Common myeloid progenitor, CD34-positive (primary cell): ENCODE data around the gene MACROH2A2.

ENCODE experiments used
- CTCF ChIA-PET: fragments of 350-600 bp; sonication (Branson Sonifier 250); formaldehyde crosslinking; loops from one replicate; lab custom pipeline; 2021; ENCODE audit warnings: antibody characterized with exemption; lab: Charles Lee
- POLR2A ChIA-PET: fragments of 350-600 bp; sonication (Branson Sonifier 250); formaldehyde crosslinking; loops from one replicate; lab custom pipeline; 2021; ENCODE audit warnings: antibody characterized with exemption; lab: Charles Lee
- DNase-seq, 3 donors: peaks; one replicate each; pipeline versions ENCODE4 v3.0.0 to v3.0.0-alpha.2; 2013
- H3K27ac ChIP-seq, 2 experiments: 1 replicate in 1 of 2; 2 replicates in 1 of 2; pipeline ENCODE4 v1.7.0; 2013; ENCODE audit warnings: inconsistent platforms in 2 of 2, low read length in 2 of 2, mild to moderate bottlenecking in 2 of 2, low read depth in 1 of 2, moderate library complexity in 1 of 2; ENCODE audit not compliant: severe bottlenecking in 2 of 2, insufficient read depth in 1 of 2, poor library complexity in 1 of 2
- H3K27me3 ChIP-seq, 5 experiments: replicated peaks in 2 of 5; 1 replicate in 3 of 5; 2 replicates in 2 of 5; pipeline versions ENCODE4 v1.6.1 to v1.7.0; 2013; ENCODE audit warnings: low read length in 4 of 5, mild to moderate bottlenecking in 2 of 5, moderate library complexity in 2 of 5, inconsistent platforms in 1 of 5; ENCODE audit not compliant: insufficient read depth in 5 of 5, control insufficient read depth in 4 of 5
- H3K36me3 ChIP-seq, 4 experiments: 1 replicate in 2 of 4; 2 replicates in 2 of 4; pipeline versions ENCODE4 v1.6.1 to v1.7.0; 2013; ENCODE audit warnings: low read length in 3 of 4, control low read depth in 1 of 4, mild to moderate bottlenecking in 1 of 4; ENCODE audit not compliant: control insufficient read depth in 4 of 4, insufficient read depth in 4 of 4
- H3K4me1 ChIP-seq, 4 experiments: 1 replicate in 3 of 4; 2 replicates in 1 of 4; pipeline versions ENCODE4 v1.6.1 to v1.7.1; 2013; ENCODE audit warnings: low read length in 3 of 4, mild to moderate bottlenecking in 3 of 4, control low read depth in 1 of 4, inconsistent platforms in 1 of 4, moderate library complexity in 1 of 4; ENCODE audit not compliant: control insufficient read depth in 4 of 4, insufficient read depth in 4 of 4; ENCODE audit errors: control extremely low read depth in 1 of 4
- H3K4me3 ChIP-seq, 7 experiments: 1 replicate in 4 of 7; 2 replicates in 3 of 7; pipeline versions ENCODE4 v1.5.1 to v1.7.0; 2013; ENCODE audit warnings: mild to moderate bottlenecking in 7 of 7, low read length in 6 of 7, moderate library complexity in 6 of 7, inconsistent platforms in 2 of 7, low read depth in 2 of 7, control low read depth in 1 of 7; ENCODE audit not compliant: insufficient read depth in 4 of 7, control insufficient read depth in 1 of 7; ENCODE audit errors: extremely low read depth in 1 of 7
- H3K9me3 ChIP-seq, 5 experiments: 1 replicate in 4 of 5; 2 replicates in 1 of 5; pipeline versions ENCODE4 v1.6.1 to v1.7.1; 2013; ENCODE audit warnings: low read length in 4 of 5, mild to moderate bottlenecking in 2 of 5, inconsistent platforms in 1 of 5, low read depth in 1 of 5, moderate library complexity in 1 of 5; ENCODE audit not compliant: control insufficient read depth in 4 of 5, insufficient read depth in 2 of 5; ENCODE audit errors: control extremely low read depth in 1 of 5
- WGBS: methylation state at CpG from one replicate; pipeline ENCODE4 v1.1.5; 2013; ENCODE audit not compliant: insufficient coverage; 5-methylcytosine and 5-hydroxymethylcytosine counted together

Gene MACROH2A2

DNA sequence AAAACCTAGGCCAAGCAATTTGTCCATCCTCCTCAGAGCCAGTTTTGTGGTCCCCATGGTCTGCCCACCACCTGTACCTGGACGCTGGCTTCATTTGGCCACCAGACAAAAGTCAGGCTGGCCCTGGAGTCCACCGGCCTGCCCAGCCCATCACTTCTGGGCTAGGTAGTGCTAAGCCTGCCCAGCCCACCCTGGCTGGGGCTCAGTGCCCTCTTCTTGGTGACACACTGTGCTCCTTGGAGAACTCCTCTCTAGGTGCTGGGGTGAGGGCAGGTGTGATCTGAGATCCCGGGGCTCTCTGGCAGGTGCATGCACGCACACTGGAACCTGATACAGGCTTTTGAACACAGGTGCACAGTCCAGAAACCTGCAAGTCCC is 78.9 kb downstream of the MACROH2A2 start:
- Histone ChIP-seq H3K4me3 (no peak overlapping the region), H3K27ac (no peak overlapping the region), H3K4me1 (peaks cover 0 to 16% (median 15%) of the 10 kb centered on the region in 4 experiments), H3K9me3 (no peaks in the 10 kb centered on the region), H3K27me3 (peaks cover 0 to 25% (median 13%) of the 10 kb centered on the region in 5 experiments), H3K36me3 (no peaks in the 10 kb centered on the region)
- WGBS: 100% methylated on average over 3 of the region's 4 CpGs
- no peak for DNase-seq
- CTCF ChIA-PET: interaction anchor here (0.9 to 2.5 kb wide), 3 partner anchors 12 to 15 kb away, joined by 3 to 11 read pairs (median 3); partner anchors contain the start of gene TYSND1
- POLR2A ChIA-PET: no interaction called here

DNA sequence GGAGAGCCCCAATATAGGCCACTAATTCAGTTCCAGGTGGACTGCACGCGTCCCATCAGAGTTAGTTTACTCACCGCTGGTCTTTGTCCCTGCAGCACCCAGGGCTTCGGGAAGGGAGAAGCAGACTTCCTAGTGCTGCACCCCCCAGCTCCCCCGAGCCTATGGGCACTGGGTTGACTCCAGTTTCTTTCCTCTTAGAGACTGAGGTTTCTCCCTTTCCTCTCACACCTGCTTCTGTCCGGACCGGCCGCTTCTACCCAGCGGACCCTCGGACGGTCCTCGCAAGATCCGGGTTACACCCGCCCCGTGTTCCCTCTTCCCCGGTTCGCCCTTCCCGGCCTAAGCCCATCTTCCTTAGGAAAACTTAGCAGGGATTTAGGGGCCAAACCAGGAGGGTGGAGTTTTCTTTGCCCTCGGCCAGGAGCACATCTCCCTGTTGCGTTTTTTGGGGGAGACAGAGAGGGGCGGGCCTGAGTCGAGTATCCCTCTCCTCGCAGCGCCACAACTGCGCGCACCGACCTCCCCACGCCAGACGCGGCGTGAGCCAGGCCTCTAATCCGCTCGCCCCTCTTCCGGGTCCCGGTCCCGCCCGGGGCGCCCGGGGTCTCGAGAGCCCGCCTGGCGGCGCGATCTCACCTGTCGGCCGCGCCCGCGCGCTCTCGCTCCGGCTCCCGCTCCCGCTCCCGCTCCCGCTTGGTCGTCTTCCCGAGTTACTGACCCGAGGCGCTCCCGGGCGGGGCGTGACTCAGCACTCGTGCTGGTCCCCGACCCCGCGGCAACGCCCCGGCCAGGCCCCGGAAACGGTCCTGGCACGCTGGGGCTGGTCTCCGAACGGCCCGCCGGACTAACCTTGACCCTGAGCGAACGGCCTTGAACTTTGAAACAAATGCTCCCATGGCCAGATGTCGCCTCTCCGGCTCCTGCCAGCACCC is 79.7 kb downstream of the MACROH2A2 start, which contains the start of gene AIFM2:
AIFM2 (minus strand) TSS at position 728 of the 932 bp plus-strand sequence. CDS start 8,741 bp downstream, outside the sequence.
- ChIA-PET POLR2A (no interaction called here), CTCF (interaction anchor here (0.9 kb wide), 1 partner anchor 14 kb away, joined by 3 read pairs; the partner anchor contains the start of gene TYSND1)
- Histone ChIP-seq H3K36me3 (no peaks in the 10 kb centered on the region), H3K27ac (peak within 1 kb of the TSS in 1 of 2 experiments; percentile 25), H3K9me3 (no peaks in the 10 kb centered on the region), H3K27me3 (peaks cover 0 to 25% (median 13%) of the 10 kb centered on the region in 5 experiments), H3K4me1 (peaks cover 0 to 15% (median 13%) of the 10 kb centered on the region in 4 experiments), H3K4me3 (peak within 1 kb of the TSS; percentile 30 to 79 (median 64))
- WGBS: 7% methylated on average over 75 of the region's 80 CpGs
- peak; percentile 19 to 56 (median 31) for DNase-seq

DNA sequence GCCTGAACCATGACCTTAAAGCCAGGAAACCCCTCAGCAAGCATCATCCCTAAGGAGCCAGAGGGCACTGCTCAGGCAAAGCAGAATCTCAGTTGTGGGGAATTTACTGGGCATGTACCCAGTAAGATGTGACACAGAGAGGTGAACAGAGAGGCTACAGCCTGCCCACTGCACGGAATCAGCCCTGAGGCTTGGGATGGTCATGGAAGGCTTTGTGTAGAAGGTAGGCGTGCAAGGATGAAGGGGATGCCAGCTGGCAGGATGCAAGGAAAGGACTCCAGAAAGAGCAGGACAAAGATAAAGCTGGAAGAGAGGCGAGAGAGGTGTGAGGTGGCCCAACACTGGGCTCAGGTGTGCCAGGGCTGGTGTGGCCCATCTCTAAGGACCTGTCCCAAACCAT is 82.4 kb downstream of the MACROH2A2 start:
- H3K4me3 ChIP-seq: no peak overlapping the region
- H3K36me3 ChIP-seq: peaks cover 0 to 7% (median 2%) of the 10 kb centered on the region in 4 experiments
- ChIA-PET CTCF (interaction anchor here (2.2 to 2.8 kb wide), 3 partner anchors 10 to 17 kb away, joined by 11 to 18 read pairs (median 13); partner anchors contain the start of gene TYSND1), POLR2A (interaction anchor here (0.6 kb wide), 1 partner anchor 19 kb away, joined by 3 read pairs; no protein-coding TSS in a partner anchor)
- peaks cover 0 to 15% (median 13%) of the 10 kb centered on the region in 4 experiments for H3K4me1 ChIP-seq
- no peaks in the 10 kb centered on the region for H3K9me3 ChIP-seq
- peaks cover 0 to 25% (median 11%) of the 10 kb centered on the region in 5 experiments for H3K27me3 ChIP-seq
- 94% methylated on average over 2 of the region's 3 CpGs for WGBS
- H3K27ac ChIP-seq: no peak overlapping the region
- no peak for DNase-seq

DNA sequence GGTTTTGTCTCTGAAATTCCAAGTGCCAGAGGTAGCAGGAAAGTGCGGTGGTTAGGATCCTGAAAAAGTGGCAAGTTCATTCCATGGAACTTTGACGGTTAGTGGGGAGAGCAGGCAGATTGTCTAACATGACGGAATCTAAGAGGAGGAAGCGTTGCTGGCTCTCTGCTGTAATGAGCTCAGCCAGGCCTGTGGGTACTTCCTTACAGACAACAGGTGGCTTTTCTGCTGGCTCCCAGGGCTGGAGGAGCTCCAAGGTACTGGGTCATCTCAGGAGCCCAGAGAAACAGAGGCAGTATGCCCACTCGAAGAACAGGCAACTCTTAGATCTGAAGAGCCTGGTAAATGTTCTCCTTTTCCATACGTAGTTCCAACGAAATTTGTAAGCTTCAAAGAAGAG is 83.0 kb downstream of the MACROH2A2 start:
- POLR2A ChIA-PET: interaction anchor here (0.6 kb wide), 1 partner anchor 19 kb away, joined by 3 read pairs; no protein-coding TSS in a partner anchor

DNA sequence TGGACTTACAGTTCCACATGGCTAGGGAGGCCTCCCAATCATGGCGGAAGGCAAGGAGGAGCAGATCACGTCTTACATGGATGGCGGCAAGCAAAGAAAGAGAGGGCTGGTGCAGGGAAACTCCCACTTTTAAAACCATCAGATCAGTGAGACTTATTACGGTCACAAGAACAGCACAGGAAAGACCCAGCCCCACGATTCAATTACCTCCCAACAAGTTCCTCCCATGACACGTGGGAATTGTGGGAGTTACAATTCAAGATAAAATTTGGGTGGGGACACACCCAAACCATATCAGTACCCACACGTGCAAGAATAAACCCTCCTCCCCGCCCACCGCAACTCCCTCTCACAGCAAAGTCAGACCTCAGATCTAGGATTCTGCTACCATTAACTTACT is 84.5 kb downstream of the MACROH2A2 start:
- Histone ChIP-seq H3K4me3 (no peak overlapping the region), H3K27me3 (peaks cover 0 to 13% (median 3%) of the 10 kb centered on the region in 5 experiments), H3K9me3 (no peaks in the 10 kb centered on the region), H3K27ac (no peak overlapping the region), H3K4me1 (peaks cover 0 to 13% (median 11%) of the 10 kb centered on the region in 4 experiments), H3K36me3 (peaks cover 0 to 7% (median 3%) of the 10 kb centered on the region in 4 experiments)
- DNase-seq: peak; percentile 25 to 48 (median 33)
- ChIA-PET CTCF (interaction anchor here (0.6 to 2.8 kb wide), 5 partner anchors 8 to 30 kb away, joined by 3 to 18 read pairs (median 5); partner anchors contain the start of gene TYSND1), POLR2A (no interaction called here)
- 75% methylated on average over 7 of the region's 9 CpGs for WGBS

More for the DNA sequence above, 83.0 kb downstream of the MACROH2A2 start:
- Histone ChIP-seq H3K4me3 (no peak overlapping the region), H3K9me3 (no peaks in the 10 kb centered on the region), H3K27ac (no peak overlapping the region), H3K4me1 (peaks cover 0 to 15% (median 13%) of the 10 kb centered on the region in 4 experiments), H3K27me3 (peaks cover 0 to 25% (median 11%) of the 10 kb centered on the region in 5 experiments), H3K36me3 (peaks cover 0 to 7% (median 3%) of the 10 kb centered on the region in 4 experiments)
- CTCF ChIA-PET: interaction anchor here (0.7 to 2.8 kb wide), 8 partner anchors 10 to 922 kb away, joined by 3 to 18 read pairs (median 4); partner anchors contain the start of gene TYSND1
- DNase-seq: no peak
- WGBS: 67% methylated on average over 4 of the region's 7 CpGs

- Histone ChIP-seq H3K4me1 (peaks cover 0 to 2% (median under 1%) of the 10 kb centered on the region in 4 experiments), H3K4me3 (no peak overlapping the region), H3K27me3 (peaks cover 0 to 6% (median 0%) of the 10 kb centered on the region in 5 experiments), H3K36me3 (peaks cover 0 to 7% (median 3%) of the 10 kb centered on the region in 4 experiments), H3K27ac (no peak overlapping the region), H3K9me3 (no peaks in the 10 kb centered on the region)
- over 99% methylated on average over 13 of the region's 14 CpGs for WGBS
- POLR2A ChIA-PET: no interaction called here
- CTCF ChIA-PET: interaction anchor here (0.6 to 1.6 kb wide), 3 partner anchors 18 to 29 kb away, joined by 3 to 5 read pairs (median 3); no protein-coding TSS in a partner anchor
- DNase-seq: no peak
Measured at GRCh38 chr10:70137927-70138883, 85.6 kb downstream of the MACROH2A2 start.
